ENCODE results near the gene CARMIL1. TPM values are rescaled to one million over a fixed set of nuclear protein-coding genes. Genes with fewer than 3 reads are reported as not detected.

CARMIL1 gene
- total RNA-seq, 1 donor from 2014 or later: 3.4 TPM

GRCh38 chr6:25506020-25506419, 226.8 kb downstream of the CARMIL1 start:
- no peak for TF ChIP-seq CTCF (IDR thresholded peaks at IDR 0.05)

GRCh38 chr6:25508051-25508450, 228.9 kb downstream of the CARMIL1 start:
- Mint-ChIP-seq H3K27ac (no peak overlapping the region), H3K9me3 (no peaks in the 10 kb centered on the region), H3K4me3 (no peak overlapping the region), H3K4me1 (no peaks in the 10 kb centered on the region), H3K27me3 (no peaks in the 10 kb centered on the region), H3K36me3 (ENCODE audit: low read depth) (peaks cover 1% of the 10 kb centered on the region)
- ATAC-seq (ENCODE audit: low read depth) (no peak), DNase-seq (no peak)
- intact Hi-C loops (cut with micrococcal nuclease): no loop called here
- TF ChIP-seq CTCF (IDR thresholded peaks at IDR 0.05): no peak
- ChIA-PET POLR2A (no interaction called here), CTCF (no interaction called here)

More at GRCh38 chr6:25506020-25506419, 226.8 kb downstream of the CARMIL1 start:
- no peaks in the 10 kb centered on the region for H3K9me3 Mint-ChIP-seq
- intact Hi-C loops (cut with micrococcal nuclease): no loop called here
- ChIA-PET CTCF (interaction anchor here (1.5 to 2.7 kb wide), 2 partner anchors 16 to 240 kb away, joined by 5 to 7 read pairs; no protein-coding TSS in a partner anchor), POLR2A (no interaction called here)
- no peak for ATAC-seq (ENCODE audit: low read depth)
- peaks cover 1% of the 10 kb centered on the region for H3K36me3 Mint-ChIP-seq (ENCODE audit: low read depth)
- no peak overlapping the region for H3K4me3 Mint-ChIP-seq
- DNase-seq: no peak
- no peaks in the 10 kb centered on the region for H3K4me1 Mint-ChIP-seq
- no peak overlapping the region for H3K27ac Mint-ChIP-seq
- no peaks in the 10 kb centered on the region for H3K27me3 Mint-ChIP-seq

- CTCF ChIA-PET: interaction anchor here (1.0 to 1.4 kb wide), 2 partner anchors 21 to 246 kb away, joined by 3 to 5 read pairs; no protein-coding TSS in a partner anchor
- Mint-ChIP-seq H3K4me3 (no peak overlapping the region), H3K36me3 (ENCODE audit: low read depth) (peaks cover 8% of the 10 kb centered on the region), H3K9me3 (no peaks in the 10 kb centered on the region), H3K4me1 (no peaks in the 10 kb centered on the region), H3K27ac (no peak overlapping the region), H3K27me3 (no peaks in the 10 kb centered on the region)
- DNase-seq (no peak), ATAC-seq (ENCODE audit: low read depth) (no peak)
- intact Hi-C loops (cut with micrococcal nuclease): no loop called here
- TF ChIP-seq CTCF (IDR thresholded peaks at IDR 0.05): no peak
- POLR2A ChIA-PET: no interaction called here
Observed at GRCh38 chr6:25511376-25511775, 232.2 kb downstream of the CARMIL1 start.

GRCh38 chr6:25512560-25512959, 233.4 kb downstream of the CARMIL1 start:
- H3K9me3 Mint-ChIP-seq: no peaks in the 10 kb centered on the region
- ATAC-seq (ENCODE audit: low read depth) (no peak), DNase-seq (no peak)
- CTCF ChIA-PET: interaction anchor here (1.1 kb wide), 1 partner anchor 247 kb away, joined by 3 read pairs; no protein-coding TSS in a partner anchor
- H3K36me3 Mint-ChIP-seq (ENCODE audit: low read depth): peaks cover 12% of the 10 kb centered on the region
- H3K4me3 Mint-ChIP-seq: no peak overlapping the region
- TF ChIP-seq CTCF (IDR thresholded peaks at IDR 0.05): no peak
- H3K27me3 Mint-ChIP-seq: no peaks in the 10 kb centered on the region
- POLR2A ChIA-PET: no interaction called here
- H3K27ac Mint-ChIP-seq: no peak overlapping the region
- intact Hi-C loops (cut with micrococcal nuclease): no loop called here
- no peaks in the 10 kb centered on the region for H3K4me1 Mint-ChIP-seq

GRCh38 chr6:25519856-25520255, 240.7 kb downstream of the CARMIL1 start:
- Mint-ChIP-seq H3K4me1 (no peaks in the 10 kb centered on the region), H3K36me3 (ENCODE audit: low read depth) (peaks cover 31% of the 10 kb centered on the region), H3K27ac (no peak overlapping the region), H3K27me3 (no peaks in the 10 kb centered on the region), H3K4me3 (no peak overlapping the region), H3K9me3 (no peaks in the 10 kb centered on the region)
- no peak for TF ChIP-seq CTCF (IDR thresholded peaks at IDR 0.05)
- DNase-seq (no peak), ATAC-seq (ENCODE audit: low read depth) (no peak)
- CTCF ChIA-PET: no interaction called here
- POLR2A ChIA-PET: no interaction called here
- intact Hi-C loops (cut with micrococcal nuclease): no loop called here
